HFFc6 (cell line): ENCODE data around the gene FMN2. TPM values are rescaled to one million over a fixed set of nuclear protein-coding genes. Genes with fewer than 3 reads are reported as not detected.

Experiments used
- DNase-seq: peaks from one replicate; pipeline ENCODE4 v3.0.0-alpha.2; 2018
- H3K27ac Mint-ChIP-seq: 2 replicates; pipeline ENCODE4 v1.8.0; 2020; ENCODE audit warnings: mild to moderate bottlenecking, mixed read lengths
- H3K27me3 Mint-ChIP-seq: 2 replicates; pipeline ENCODE4 v1.8.0; 2021; ENCODE audit warnings: mild to moderate bottlenecking, moderate library complexity, mixed read lengths; ENCODE audit not compliant: insufficient read depth
- H3K36me3 Mint-ChIP-seq: 2 replicates; pipeline ENCODE4 v1.8.0; 2021; ENCODE audit warnings: low read depth, mixed read lengths
- H3K4me1 Mint-ChIP-seq: 2 replicates; pipeline ENCODE4 v1.8.0; 2020; ENCODE audit warnings: low read depth, mixed read lengths
- H3K4me3 Mint-ChIP-seq: 2 replicates; pipeline ENCODE4 v1.8.0; 2020; ENCODE audit warnings: mild to moderate bottlenecking, moderate library complexity, mixed read lengths
- H3K9me3 Mint-ChIP-seq: 2 replicates; pipeline ENCODE4 v1.8.0; 2020; ENCODE audit warnings: mild to moderate bottlenecking, mixed read lengths
- CTCF ChIP-seq: fragments of 200-600 bp; sonication (generic); IDR thresholded peaks from 2 replicates; pipeline ENCODE4 v1.5.0; 2021; ENCODE audit warnings: antibody characterized with exemption, mild to moderate bottlenecking
- total RNA-seq, 6 experiments: library from RNA; stranded (reverse); fragmentation: NEBNext Ultra II Directional; extraction: Animal tissue kit (Norgen Biotek cat#: 25700); gene quantifications; 2 replicates in 1 of 6; 3 replicates in 5 of 6; pipeline ENCODE4 v1.2.3, GENCODE V29; 2021

The FMN2 gene
- total RNA-seq, 6 experiments from 2014 or later, result 82.6 to 115 (median 96.4) TPM

GRCh38 chr1:240332672-240333071 is 241.0 kb downstream of the FMN2 start:
- Mint-ChIP-seq H3K4me1 (peaks cover 62% of the 10 kb centered on the region), H3K27ac (peak overlapping the region; percentile 34; the same call in 1 of the 2 replicates), H3K4me3 (no peak overlapping the region), H3K27me3 (peaks cover 4% of the 10 kb centered on the region), H3K9me3 (no peaks in the 10 kb centered on the region), H3K36me3 (peaks cover 58% of the 10 kb centered on the region)
- DNase-seq, result no peak
- TF ChIP-seq CTCF, result no peak

- Mint-ChIP-seq H3K4me3 (peak overlapping the region; percentile 46), H3K36me3 (peaks cover 55% of the 10 kb centered on the region), H3K4me1 (peaks cover 63% of the 10 kb centered on the region), H3K9me3 (no peaks in the 10 kb centered on the region), H3K27ac (peak overlapping the region; percentile 89), H3K27me3 (peaks cover 6% of the 10 kb centered on the region; the same call in 1 of the 2 replicates)
- peak; percentile 94 for DNase-seq
- no peak for TF ChIP-seq CTCF
These were observed 246.1 kb downstream of the FMN2 start for GRCh38 chr1:240337781-240338180.

- TF ChIP-seq CTCF, result no peak
- peaks cover 72% of the 10 kb centered on the region for H3K4me1 Mint-ChIP-seq
- peak overlapping the region; percentile 68 for H3K27ac Mint-ChIP-seq
- no peak for DNase-seq
- H3K4me3 Mint-ChIP-seq, result peak overlapping the region; percentile 32; the same call in 1 of the 2 replicates
- peaks cover 66% of the 10 kb centered on the region for H3K36me3 Mint-ChIP-seq
- peaks cover 8% of the 10 kb centered on the region for H3K27me3 Mint-ChIP-seq
- no peaks in the 10 kb centered on the region for H3K9me3 Mint-ChIP-seq
These were observed 247.2 kb downstream of the FMN2 start for GRCh38 chr1:240338837-240339236.

- Mint-ChIP-seq H3K27me3 (peaks cover 6% of the 10 kb centered on the region), H3K9me3 (no peaks in the 10 kb centered on the region), H3K4me1 (peaks cover 82% of the 10 kb centered on the region), H3K4me3 (peak overlapping the region; percentile 48), H3K36me3 (peaks cover 56% of the 10 kb centered on the region), H3K27ac (peak overlapping the region; percentile 71)
- DNase-seq, result no peak
- TF ChIP-seq CTCF, result no peak
These were observed 249.9 kb downstream of the FMN2 start for GRCh38 chr1:240341365-240342250.

GRCh38 chr1:240342251-240342625 is 250.6 kb downstream of the FMN2 start:
- no peak for DNase-seq
- Mint-ChIP-seq H3K4me3 (peak overlapping the region; percentile 48; the same call in 1 of the 2 replicates), H3K27ac (peak overlapping the region; percentile 71), H3K9me3 (no peaks in the 10 kb centered on the region; the same call in 1 of the 2 replicates), H3K27me3 (peaks cover 6% of the 10 kb centered on the region), H3K4me1 (peaks cover 76% of the 10 kb centered on the region), H3K36me3 (peaks cover 60% of the 10 kb centered on the region)
- TF ChIP-seq CTCF, result no peak
